ENCODE measurements around the gene DNAH14. TPM values are rescaled to one million over a fixed set of nuclear protein-coding genes. Genes with fewer than 3 reads are reported as not detected.

DNAH14 gene
- total RNA-seq, 1 experiment from 2014 or later = 39.7 TPM

DNA sequence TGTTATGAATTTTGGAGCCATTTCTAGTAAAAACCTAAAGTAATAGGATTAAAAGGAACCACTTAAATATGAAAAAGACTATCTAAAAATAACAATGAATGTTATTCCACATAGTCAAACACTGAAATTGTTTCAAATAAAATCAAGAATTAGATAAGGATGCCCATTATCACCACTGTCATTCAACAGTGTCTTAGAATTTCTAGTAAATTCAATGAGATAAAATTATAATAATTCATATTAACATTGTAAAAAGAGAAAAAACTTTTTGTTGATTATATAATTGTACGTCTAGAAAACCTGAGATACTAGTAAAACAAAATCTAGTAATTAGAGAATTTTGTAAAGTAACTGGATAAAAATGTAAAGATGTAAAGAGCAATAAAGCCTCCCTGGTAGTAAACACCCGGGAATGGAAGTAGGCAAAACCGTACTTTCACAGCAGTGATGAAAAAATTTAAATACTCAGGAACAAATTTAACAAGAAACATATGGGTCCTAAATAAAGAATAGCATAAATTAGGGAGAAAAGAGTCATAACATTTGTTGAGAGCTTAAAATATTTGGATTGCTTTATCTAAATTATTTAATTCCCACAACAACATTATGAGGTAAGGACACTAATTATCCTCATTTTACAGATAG, 442.0 kb downstream of the DNAH14 start:
- Histone ChIP-seq H3K27ac (ENCODE audit: insufficient read length, low read depth, low read length) (no peak overlapping the region), H3T11ph (ENCODE audit: low read length) (no peak overlapping the region), H3K79me2 (ENCODE audit: insufficient read depth, low read length) (no peaks in the 10 kb centered on the region), H2BK5ac (ENCODE audit: insufficient read length, low read length) (no peak overlapping the region), H3K4me2 (ENCODE audit: insufficient read depth, insufficient read length, low read length) (no peak overlapping the region), H2BK120ac (ENCODE audit: low read depth, low read length, poor library complexity, severe bottlenecking) (no peak overlapping the region), H2AK5ac (ENCODE audit: insufficient read length, low read length) (no peak overlapping the region), H3K4ac (ENCODE audit: low read depth, low read length) (no peak overlapping the region), H3K23ac (ENCODE audit: insufficient read length, low read depth, low read length) (no peak overlapping the region), H3K18ac (ENCODE audit: insufficient read length, low read depth, low read length) (no peak overlapping the region), H3K23me2 (ENCODE audit: insufficient read length, low read depth, low read length, poor library complexity, severe bottlenecking) (no peaks in the 10 kb centered on the region), H3K4me1 (ENCODE audit: insufficient read depth, low read length) (no peaks in the 10 kb centered on the region), H4K5ac (ENCODE audit: insufficient read length, low read depth, low read length) (no peak overlapping the region), H2AFZ (ENCODE audit: low read length) (no peak overlapping the region), H2BK15ac (ENCODE audit: low read depth, low read length) (no peak overlapping the region), H3K9ac (ENCODE audit: extremely low read depth, insufficient read length, low read length) (no peak overlapping the region), H3K9me3 (ENCODE audit: control insufficient read depth, low read depth, low read length) (no peaks in the 10 kb centered on the region), H3K27me3 (ENCODE audit: insufficient read depth, low read length) (peaks cover 4% of the 10 kb centered on the region; the same call in 1 of the 2 replicates), H3K14ac (ENCODE audit: insufficient read depth, low read length) (no peak overlapping the region), H4K20me1 (ENCODE audit: control insufficient read depth, insufficient read depth, insufficient read length) (no peaks in the 10 kb centered on the region), H2BK12ac (ENCODE audit: insufficient read length, low read depth, low read length) (no peak overlapping the region), H4K91ac (ENCODE audit: insufficient read length, low read depth, low read length) (no peak overlapping the region), H4K8ac (replicated peaks; ENCODE audit: insufficient read length, low read depth, low read length) (no peak overlapping the region), H3K79me1 (ENCODE audit: insufficient read depth, low read depth, low read length, poor library complexity, severe bottlenecking) (no peaks in the 10 kb centered on the region), H2BK20ac (ENCODE audit: low read depth, low read length, poor library complexity, severe bottlenecking) (no peak overlapping the region), H3K56ac (ENCODE audit: insufficient read length, low read depth, low read length) (no peak overlapping the region)
- Mint-ChIP-seq H3K4me1 (peaks cover 0 to 6% of the 10 kb centered on the region in 2 experiments; a peak in 2 of 4 replicates), H3K9me3 (no peaks in the 10 kb centered on the region), H3K27ac (no peak overlapping the region), H3K4me3 (no peak overlapping the region), H3K36me3 (ENCODE audit: insufficient read depth in 1 of 3, low read depth in 3 of 3) (no peaks in the 10 kb centered on the region), H3K27me3 (ENCODE audit: low read depth) (peaks cover 23% of the 10 kb centered on the region)
- TF ChIP-seq, protein P1, sequence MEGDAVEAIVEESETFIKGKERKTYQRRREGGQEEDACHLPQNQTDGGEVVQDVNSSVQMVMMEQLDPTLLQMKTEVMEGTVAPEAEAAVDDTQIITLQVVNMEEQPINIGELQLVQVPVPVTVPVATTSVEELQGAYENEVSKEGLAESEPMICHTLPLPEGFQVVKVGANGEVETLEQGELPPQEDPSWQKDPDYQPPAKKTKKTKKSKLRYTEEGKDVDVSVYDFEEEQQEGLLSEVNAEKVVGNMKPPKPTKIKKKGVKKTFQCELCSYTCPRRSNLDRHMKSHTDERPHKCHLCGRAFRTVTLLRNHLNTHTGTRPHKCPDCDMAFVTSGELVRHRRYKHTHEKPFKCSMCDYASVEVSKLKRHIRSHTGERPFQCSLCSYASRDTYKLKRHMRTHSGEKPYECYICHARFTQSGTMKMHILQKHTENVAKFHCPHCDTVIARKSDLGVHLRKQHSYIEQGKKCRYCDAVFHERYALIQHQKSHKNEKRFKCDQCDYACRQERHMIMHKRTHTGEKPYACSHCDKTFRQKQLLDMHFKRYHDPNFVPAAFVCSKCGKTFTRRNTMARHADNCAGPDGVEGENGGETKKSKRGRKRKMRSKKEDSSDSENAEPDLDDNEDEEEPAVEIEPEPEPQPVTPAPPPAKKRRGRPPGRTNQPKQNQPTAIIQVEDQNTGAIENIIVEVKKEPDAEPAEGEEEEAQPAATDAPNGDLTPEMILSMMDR (conservative IDR thresholded peaks at IDR 0.05) = no peak
- DNase-seq = no peak
- WGBS (ENCODE audit: extremely low coverage, insufficient read length, low lambda C conversion rate) = no CpG with 5 or more reads among the region's 3 CpGs
